ENCODE data around the gene MOB3A. TPM values are rescaled to one million over a fixed set of nuclear protein-coding genes. Genes with fewer than 3 reads are reported as not detected.
A peak's percentile ranks its signal among the peaks of the same experiment; 100 is the strongest.

Gene MOB3A
- total and polyA plus RNA-seq, 5 donors = 9.5 to 27.0 (median 21.6) TPM

- Histone ChIP-seq H3K4me3 (ENCODE audit: low read length) (no peak overlapping the region), H3K4me1 (ENCODE audit: control insufficient read depth, insufficient read depth, low read length) (peaks cover 10% of the 10 kb centered on the region), H3K9me3 (ENCODE audit: control insufficient read depth, low read length) (no peaks in the 10 kb centered on the region), H3K27ac (ENCODE audit: low read length) (peak overlapping the region; percentile 84), H3K27me3 (ENCODE audit: control insufficient read depth, insufficient read depth) (no peaks in the 10 kb centered on the region)
- peak; percentile 98 to 100 (median 99) for DNase-seq
- ATAC-seq = peak; percentile 91 to 92
- WGBS = 26% methylated on average over 77 of the region's 77 CpGs
- intact Hi-C loops (cut with DNase I) = no loop called here
These were observed 54.2 kb downstream of the MOB3A start for GRCh38 chr19:2041683-2042484.

- Histone ChIP-seq H3K9me3 (ENCODE audit: control insufficient read depth, low read length) (no peaks in the 10 kb centered on the region), H3K4me1 (ENCODE audit: control insufficient read depth, insufficient read depth, low read length) (peaks cover 8% of the 10 kb centered on the region), H3K27ac (ENCODE audit: low read length) (peak overlapping the region; percentile 71), H3K4me3 (ENCODE audit: low read length) (no peak overlapping the region), H3K27me3 (ENCODE audit: control insufficient read depth, insufficient read depth) (no peaks in the 10 kb centered on the region)
- ATAC-seq = no peak
- WGBS = 75% methylated on average over 6 of the region's 6 CpGs
- intact Hi-C loops (cut with DNase I) = no loop called here
- DNase-seq = no peak
These were observed 54.8 kb downstream of the MOB3A start for GRCh38 chr19:2041433-2041682.

GRCh38 chr19:2040647-2041432 is 55.3 kb downstream of the MOB3A start:
- DNase-seq = peak in 2 of 3 donors; percentile 66 to 67
- WGBS = 81% methylated on average over 28 of the region's 28 CpGs
- H3K4me1 ChIP-seq (ENCODE audit: control insufficient read depth, insufficient read depth, low read length) = peaks cover 8% of the 10 kb centered on the region

GRCh38 chr19:2039959-2040646 is 56.0 kb downstream of the MOB3A start:
- Histone ChIP-seq H3K9me3 (ENCODE audit: control insufficient read depth, low read length) (no peaks in the 10 kb centered on the region), H3K27me3 (ENCODE audit: control insufficient read depth, insufficient read depth) (no peaks in the 10 kb centered on the region), H3K4me1 (ENCODE audit: control insufficient read depth, insufficient read depth, low read length) (peaks cover 8% of the 10 kb centered on the region), H3K27ac (ENCODE audit: low read length) (peak overlapping the region; percentile 19), H3K4me3 (ENCODE audit: low read length) (no peak overlapping the region)
- DNase-seq (peak in 1 of 3 donors; percentile 74), ATAC-seq (no peak)
- 84% methylated on average over 20 of the region's 20 CpGs for WGBS
- intact Hi-C loops (cut with DNase I) = no loop called here

More at GRCh38 chr19:2040647-2041432, 55.3 kb downstream of the MOB3A start:
- Histone ChIP-seq H3K27me3 (ENCODE audit: control insufficient read depth, insufficient read depth) (no peaks in the 10 kb centered on the region), H3K27ac (ENCODE audit: low read length) (peak overlapping the region; percentile 71), H3K4me3 (ENCODE audit: low read length) (no peak overlapping the region), H3K9me3 (ENCODE audit: control insufficient read depth, low read length) (no peaks in the 10 kb centered on the region)
- no peak for ATAC-seq
- intact Hi-C loops (cut with DNase I) = no loop called here

GRCh38 chr19:2039089-2039958 is 56.8 kb downstream of the MOB3A start:
- peaks cover 8% of the 10 kb centered on the region for H3K4me1 ChIP-seq (ENCODE audit: control insufficient read depth, insufficient read depth, low read length)
- DNase-seq (peak in 2 of 3 donors; percentile 64 to 65), ATAC-seq (no peak)
- intact Hi-C loops (cut with DNase I) = no loop called here
- no peak overlapping the region for H3K27ac ChIP-seq (ENCODE audit: low read length)
- H3K4me3 ChIP-seq (ENCODE audit: low read length) = no peak overlapping the region
- WGBS = 83% methylated on average over 30 of the region's 30 CpGs
- H3K27me3 ChIP-seq (ENCODE audit: control insufficient read depth, insufficient read depth) = no peaks in the 10 kb centered on the region
- H3K9me3 ChIP-seq (ENCODE audit: control insufficient read depth, low read length) = no peaks in the 10 kb centered on the region

- 86% methylated on average over 44 of the region's 44 CpGs for WGBS
- ATAC-seq = no peak
- Histone ChIP-seq H3K27ac (ENCODE audit: low read length) (no peak overlapping the region), H3K4me1 (ENCODE audit: control insufficient read depth, insufficient read depth, low read length) (peaks cover 8% of the 10 kb centered on the region), H3K27me3 (ENCODE audit: control insufficient read depth, insufficient read depth) (no peaks in the 10 kb centered on the region), H3K9me3 (ENCODE audit: control insufficient read depth, low read length) (no peaks in the 10 kb centered on the region), H3K4me3 (ENCODE audit: low read length) (no peak overlapping the region)
- peak in 1 of 3 donors; percentile 63 for DNase-seq
- intact Hi-C loops (cut with DNase I) = no loop called here
These were observed 57.6 kb downstream of the MOB3A start for GRCh38 chr19:2038284-2039088.

GRCh38 chr19:2037651-2038255 is 58.4 kb downstream of the MOB3A start:
- Histone ChIP-seq H3K9me3 (ENCODE audit: control insufficient read depth, low read length) (no peaks in the 10 kb centered on the region), H3K27ac (ENCODE audit: low read length) (no peak overlapping the region), H3K4me3 (ENCODE audit: low read length) (no peak overlapping the region), H3K27me3 (ENCODE audit: control insufficient read depth, insufficient read depth) (no peaks in the 10 kb centered on the region), H3K4me1 (ENCODE audit: control insufficient read depth, insufficient read depth, low read length) (peaks cover 5% of the 10 kb centered on the region)
- DNase-seq = peak in 1 of 3 donors; percentile 51
- ATAC-seq = no peak
- WGBS = 72% methylated on average over 24 of the region's 24 CpGs
- intact Hi-C loops (cut with DNase I) = no loop called here

GRCh38 chr19:2036424-2036823 is 59.7 kb downstream of the MOB3A start:
- Histone ChIP-seq H3K4me3 (ENCODE audit: low read length) (no peak overlapping the region), H3K9me3 (ENCODE audit: control insufficient read depth, low read length) (no peaks in the 10 kb centered on the region), H3K27ac (ENCODE audit: low read length) (no peak overlapping the region), H3K4me1 (ENCODE audit: control insufficient read depth, insufficient read depth, low read length) (peaks cover 7% of the 10 kb centered on the region), H3K27me3 (ENCODE audit: control insufficient read depth, insufficient read depth) (no peaks in the 10 kb centered on the region)
- peak in 1 of 3 donors; percentile 21 for DNase-seq
- intact Hi-C loops (cut with DNase I) = no loop called here
- no peak for ATAC-seq
- 92% methylated on average over 8 of the region's 8 CpGs for WGBS

- Histone ChIP-seq H3K27me3 (ENCODE audit: control insufficient read depth, insufficient read depth) (no peaks in the 10 kb centered on the region), H3K9me3 (ENCODE audit: control insufficient read depth, low read length) (no peaks in the 10 kb centered on the region), H3K4me1 (ENCODE audit: control insufficient read depth, insufficient read depth, low read length) (peaks cover 8% of the 10 kb centered on the region), H3K4me3 (ENCODE audit: low read length) (no peak overlapping the region), H3K27ac (ENCODE audit: low read length) (no peak overlapping the region)
- DNase-seq (no peak), ATAC-seq (no peak)
- WGBS = 81% methylated on average over 14 of the region's 14 CpGs
- intact Hi-C loops (cut with DNase I) = no loop called here
These were observed 60.5 kb downstream of the MOB3A start for GRCh38 chr19:2035590-2035991.

All from right cardiac atrium (tissue), 5 donors.